ENCODE results near the gene KCNB1. TPM values are rescaled to one million over a fixed set of nuclear protein-coding genes. Genes with fewer than 3 reads are reported as not detected.

The KCNB1 gene
- total and polyA plus RNA-seq, 2 donors (not counting 1 experiment from before 2014, with no cell fraction given), result 0.12 TPM; not detected in 1

- H3K9me3 Mint-ChIP-seq (ENCODE audit: insufficient read depth), result no peaks in the 10 kb centered on the region
- H3K4me1 Mint-ChIP-seq, result no peaks in the 10 kb centered on the region
- H3K4me1 ChIP-seq (ENCODE audit: control insufficient read depth in 2 of 2, insufficient read depth in 2 of 2, low read length in 2 of 2), result no peaks in the 10 kb centered on the region
- H3K9me3 ChIP-seq (ENCODE audit: control extremely low read depth in 1 of 3, control insufficient read depth in 2 of 3, insufficient read depth in 1 of 3, low read length in 2 of 3), result no peaks in the 10 kb centered on the region
- no peak overlapping the region for H3K9ac ChIP-seq (ENCODE audit: low read length)
- H2AFZ ChIP-seq (ENCODE audit: insufficient read depth, low read depth, low read length, poor library complexity, severe bottlenecking), result no peak overlapping the region
- DNase-seq (no peak), ATAC-seq (ENCODE audit: low read depth) (no peak)
- H4K20me1 ChIP-seq (ENCODE audit: control insufficient read depth, insufficient read depth, low read length, poor library complexity, severe bottlenecking), result no peaks in the 10 kb centered on the region
- no peak overlapping the region for H3K4me3 ChIP-seq (ENCODE audit: control extremely low read depth in 1 of 5, extremely low read depth in 1 of 5, insufficient read depth in 1 of 5, low read depth in 2 of 5, low read length in 4 of 5)
- no peaks in the 10 kb centered on the region for H3K79me2 ChIP-seq (ENCODE audit: control insufficient read depth, insufficient read depth, low read length)
- WGBS (ENCODE audit: insufficient coverage), result 83% methylated on average over 6 of the region's 7 CpGs
- H3K36me3 ChIP-seq (replicated peaks in 1 of 2; ENCODE audit: control extremely low read depth in 1 of 2, control insufficient read depth in 1 of 2, extremely low read depth in 1 of 2, insufficient read depth in 2 of 2, low read length in 1 of 2), result no peaks in the 10 kb centered on the region
- H3K27ac ChIP-seq (ENCODE audit: low read length in 2 of 2), result no peak overlapping the region
- H3K27ac Mint-ChIP-seq, result no peak overlapping the region
- H3K4me2 ChIP-seq (replicated peaks; ENCODE audit: low read depth, low read length, poor library complexity, severe bottlenecking), result no peak overlapping the region
- H3K4me3 Mint-ChIP-seq, result no peak overlapping the region
- intact Hi-C loops (cut with micrococcal nuclease), result no loop called here
- peaks cover 0 to 10% (median 6%) of the 10 kb centered on the region in 4 experiments for H3K27me3 ChIP-seq (replicated peaks in 1 of 4; ENCODE audit: control extremely low read depth in 1 of 4, control insufficient read depth in 3 of 4, insufficient read depth in 4 of 4, low read length in 3 of 4)
- H3K27me3 Mint-ChIP-seq, result peaks cover 20% of the 10 kb centered on the region
- TF ChIP-seq EZH2 (IDR thresholded peaks at IDR 0.05; ENCODE audit: borderline replicate concordance, insufficient read depth, low read depth, low read length, poor library complexity, severe bottlenecking) (no peak), CTCF (IDR thresholded peaks at IDR 0.05) (no peak)
- ChIA-PET POLR2A (no interaction called here), CTCF (interaction anchor here (0.7 to 2.2 kb wide), 2 partner anchors 9 to 169 kb away, joined by 3 to 8 read pairs; no protein-coding TSS in a partner anchor)
These were observed 145.1 kb downstream of the KCNB1 start for GRCh38 chr20:49337357-49337756.

GRCh38 chr20:49336786-49337185 is 145.7 kb downstream of the KCNB1 start:
- peaks cover 0 to 10% (median 6%) of the 10 kb centered on the region in 4 experiments for H3K27me3 ChIP-seq (replicated peaks in 1 of 4; ENCODE audit: control extremely low read depth in 1 of 4, control insufficient read depth in 3 of 4, insufficient read depth in 4 of 4, low read length in 3 of 4)
- H3K27ac Mint-ChIP-seq, result no peak overlapping the region
- no peaks in the 10 kb centered on the region for H3K36me3 ChIP-seq (replicated peaks in 1 of 2; ENCODE audit: control extremely low read depth in 1 of 2, control insufficient read depth in 1 of 2, extremely low read depth in 1 of 2, insufficient read depth in 2 of 2, low read length in 1 of 2)
- CTCF ChIA-PET, result interaction anchor here (0.7 to 2.2 kb wide), 2 partner anchors 10 to 170 kb away, joined by 3 to 8 read pairs; no protein-coding TSS in a partner anchor
- H3K9ac ChIP-seq (ENCODE audit: low read length), result no peak overlapping the region
- POLR2A ChIA-PET, result no interaction called here
- peaks cover 24% of the 10 kb centered on the region for H3K27me3 Mint-ChIP-seq
- H3K4me2 ChIP-seq (replicated peaks; ENCODE audit: low read depth, low read length, poor library complexity, severe bottlenecking), result no peak overlapping the region
- intact Hi-C loops (cut with micrococcal nuclease), result no loop called here
- H3K27ac ChIP-seq (ENCODE audit: low read length in 2 of 2), result no peak overlapping the region
- H2AFZ ChIP-seq (ENCODE audit: insufficient read depth, low read depth, low read length, poor library complexity, severe bottlenecking), result no peak overlapping the region
- H3K4me3 ChIP-seq (ENCODE audit: control extremely low read depth in 1 of 5, extremely low read depth in 1 of 5, insufficient read depth in 1 of 5, low read depth in 2 of 5, low read length in 4 of 5), result no peak overlapping the region
- H3K4me1 ChIP-seq (ENCODE audit: control insufficient read depth in 2 of 2, insufficient read depth in 2 of 2, low read length in 2 of 2), result no peaks in the 10 kb centered on the region
- H3K79me2 ChIP-seq (ENCODE audit: control insufficient read depth, insufficient read depth, low read length), result no peaks in the 10 kb centered on the region
- DNase-seq, result no peak
- H3K4me1 Mint-ChIP-seq, result no peaks in the 10 kb centered on the region
- WGBS (ENCODE audit: insufficient coverage), result 84% methylated on average over 7 of the region's 7 CpGs
- no peak for ATAC-seq (ENCODE audit: low read depth)
- H3K9me3 Mint-ChIP-seq (ENCODE audit: insufficient read depth), result no peaks in the 10 kb centered on the region
- TF ChIP-seq EZH2 (IDR thresholded peaks at IDR 0.05; ENCODE audit: borderline replicate concordance, insufficient read depth, low read depth, low read length, poor library complexity, severe bottlenecking), result no peak
- TF ChIP-seq CTCF (IDR thresholded peaks at IDR 0.05), result no peak
- no peaks in the 10 kb centered on the region for H3K9me3 ChIP-seq (ENCODE audit: control extremely low read depth in 1 of 3, control insufficient read depth in 2 of 3, insufficient read depth in 1 of 3, low read length in 2 of 3)
- H3K4me3 Mint-ChIP-seq, result no peak overlapping the region
- no peaks in the 10 kb centered on the region for H4K20me1 ChIP-seq (ENCODE audit: control insufficient read depth, insufficient read depth, low read length, poor library complexity, severe bottlenecking)

Measured in B cell (primary cell).